WTC11 (cell line): ENCODE measurements around the gene LTN1. TPM values are rescaled to one million over a fixed set of nuclear protein-coding genes. Genes with fewer than 3 reads are reported as not detected.

Experiments used
- CREB1 ChIP-seq: sonication (generic); formaldehyde crosslinking; IDR thresholded peaks from 2 replicates; pipeline ENCODE4 v1.8.0; 2023; ENCODE audit warnings: mild to moderate bottlenecking, missing genetic modification reagents
- GABPB1 ChIP-seq: sonication (generic); formaldehyde crosslinking; IDR thresholded peaks from 2 replicates; pipeline ENCODE4 v1.8.1; 2023; ENCODE audit warnings: mild to moderate bottlenecking, missing genetic modification reagents
- HMGA2 ChIP-seq: fragments of 250-450 bp; sonication (Bioruptor Pico); IDR thresholded peaks from 2 replicates; pipeline ENCODE4 v1.4.0; 2021; ENCODE audit warnings: mild to moderate bottlenecking, moderate library complexity
- KAT7 ChIP-seq: sonication (generic); formaldehyde crosslinking; IDR thresholded peaks from 2 replicates; pipeline ENCODE4 v1.8.1; 2023; ENCODE audit warnings: missing genetic modification reagents, mild to moderate bottlenecking, borderline replicate concordance
- MXD4 ChIP-seq: fragments of 250-450 bp; sonication (Bioruptor Pico); IDR thresholded peaks from 2 replicates; pipeline ENCODE4 v1.8.0; 2021; ENCODE audit warnings: mild to moderate bottlenecking, moderate library complexity, borderline replicate concordance
- MYBL2 ChIP-seq: sonication (generic); formaldehyde crosslinking; IDR thresholded peaks from 2 replicates; pipeline ENCODE4 v1.8.1; 2023; ENCODE audit warnings: mild to moderate bottlenecking, moderate library complexity, missing genetic modification reagents
- NFYB ChIP-seq: sonication (generic); formaldehyde crosslinking; conservative IDR thresholded peaks from 2 replicates; pipeline ENCODE4 v1.8.0; 2022; ENCODE audit warnings: low read depth, missing genetic modification reagents
- NR1H2 ChIP-seq: sonication (generic); formaldehyde crosslinking; IDR thresholded peaks from 2 replicates; pipeline ENCODE4 v1.9.0; 2021; ENCODE audit warnings: mild to moderate bottlenecking, moderate library complexity, missing genetic modification reagents
- SP1 ChIP-seq: sonication (generic); formaldehyde crosslinking; conservative IDR thresholded peaks from 2 replicates; pipeline ENCODE4 v1.8.1; 2022; ENCODE audit warnings: missing genetic modification reagents
- ZNF219 ChIP-seq: sonication (generic); formaldehyde crosslinking; IDR thresholded peaks from 2 replicates; pipeline ENCODE4 v1.8.0; 2023; ENCODE audit warnings: missing genetic modification reagents, mild to moderate bottlenecking, borderline replicate concordance
- ZNF416 ChIP-seq: fragments of 250-450 bp; sonication (Bioruptor Pico); IDR thresholded peaks from 2 replicates; pipeline ENCODE4 v1.9.0; 2021; ENCODE audit warnings: mild to moderate bottlenecking, inconsistent platforms
- total RNA-seq: library from RNA; stranded (reverse); gene quantifications from 3 replicates; pipeline ENCODE4 v1.2.3, GENCODE V29; 2021
- TF ChIP-seq, protein P1 (sequence below): sonication (generic); formaldehyde crosslinking; conservative IDR thresholded peaks from 2 replicates; pipeline ENCODE4 v1.8.1; 2023; ENCODE audit warnings: mild to moderate bottlenecking, low read depth, missing genetic modification reagents, moderate library complexity
- TF ChIP-seq, protein P2 (sequence below): sonication (generic); formaldehyde crosslinking; conservative IDR thresholded peaks from 2 replicates; pipeline ENCODE4 v1.8.1; 2022; ENCODE audit warnings: mild to moderate bottlenecking, missing genetic modification reagents
- TF ChIP-seq, protein P3 (sequence below): sonication (generic); formaldehyde crosslinking; IDR thresholded peaks from 2 replicates; pipeline ENCODE4 v1.8.1; 2022; ENCODE audit warnings: low read depth, mild to moderate bottlenecking, moderate library complexity, missing genetic modification reagents, borderline replicate concordance
- TF ChIP-seq, protein P4 (sequence below): fragments of 250-450 bp; sonication (Bioruptor Pico); IDR thresholded peaks from 2 replicates; pipeline ENCODE4 v1.9.0; 2021; ENCODE audit warnings: mild to moderate bottlenecking
- TF ChIP-seq, protein P5 (sequence below): sonication (generic); formaldehyde crosslinking; IDR thresholded peaks from 2 replicates; pipeline ENCODE4 v1.8.0; 2022; ENCODE audit warnings: mild to moderate bottlenecking, missing genetic modification reagents
- TF ChIP-seq, protein P6 (sequence below): sonication (generic); formaldehyde crosslinking; IDR thresholded peaks from 2 replicates; pipeline ENCODE4 v1.8.1; 2023; ENCODE audit warnings: mild to moderate bottlenecking, missing genetic modification reagents, moderate library complexity
- TF ChIP-seq, protein P7 (sequence below): fragments of 250-450 bp; sonication (Bioruptor Pico); IDR thresholded peaks from 2 replicates; pipeline ENCODE4 v2.1.2; 2022; ENCODE audit warnings: mild to moderate bottlenecking, moderate library complexity

The LTN1 gene
- total RNA-seq, 1 experiment from 2014 or later: 23.0 TPM

DNA sequence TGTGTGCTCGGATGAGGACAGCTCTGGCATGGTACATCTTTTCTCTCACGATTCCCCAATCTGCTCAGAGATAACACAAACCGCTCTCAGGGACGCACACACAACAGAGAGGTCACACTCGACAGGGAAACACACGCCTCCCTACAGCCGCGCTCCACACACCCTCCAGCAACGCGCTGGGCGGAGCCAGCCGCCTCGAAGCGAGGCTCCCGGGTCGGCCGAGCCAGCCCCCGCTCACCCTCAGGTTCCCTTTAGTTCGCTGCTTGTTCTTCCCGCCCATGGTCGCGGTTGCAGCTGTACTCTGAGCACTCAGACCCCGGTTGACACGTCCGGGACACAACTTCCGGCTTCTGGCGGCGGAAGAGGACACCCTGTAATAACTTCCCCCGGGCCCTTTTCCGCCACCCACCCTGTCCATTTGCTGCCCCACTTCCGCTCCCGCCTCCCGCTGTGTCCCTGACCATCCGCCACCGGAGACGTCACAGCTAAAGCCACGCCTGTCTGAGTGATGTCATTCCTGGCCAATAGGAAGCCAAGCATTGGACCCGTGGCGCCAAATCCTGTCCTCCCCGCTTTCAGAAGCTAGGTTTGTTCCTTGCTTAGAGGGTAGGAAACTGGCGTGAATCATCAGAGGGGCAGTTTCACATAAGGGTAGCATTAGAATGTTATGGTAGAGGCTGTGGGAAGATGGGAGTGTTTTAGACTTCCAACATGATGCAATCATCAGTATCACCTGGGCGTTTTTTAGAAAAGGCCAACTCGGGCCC lies at the start of gene LTN1 (continued):
- TF ChIP-seq, protein P1, sequence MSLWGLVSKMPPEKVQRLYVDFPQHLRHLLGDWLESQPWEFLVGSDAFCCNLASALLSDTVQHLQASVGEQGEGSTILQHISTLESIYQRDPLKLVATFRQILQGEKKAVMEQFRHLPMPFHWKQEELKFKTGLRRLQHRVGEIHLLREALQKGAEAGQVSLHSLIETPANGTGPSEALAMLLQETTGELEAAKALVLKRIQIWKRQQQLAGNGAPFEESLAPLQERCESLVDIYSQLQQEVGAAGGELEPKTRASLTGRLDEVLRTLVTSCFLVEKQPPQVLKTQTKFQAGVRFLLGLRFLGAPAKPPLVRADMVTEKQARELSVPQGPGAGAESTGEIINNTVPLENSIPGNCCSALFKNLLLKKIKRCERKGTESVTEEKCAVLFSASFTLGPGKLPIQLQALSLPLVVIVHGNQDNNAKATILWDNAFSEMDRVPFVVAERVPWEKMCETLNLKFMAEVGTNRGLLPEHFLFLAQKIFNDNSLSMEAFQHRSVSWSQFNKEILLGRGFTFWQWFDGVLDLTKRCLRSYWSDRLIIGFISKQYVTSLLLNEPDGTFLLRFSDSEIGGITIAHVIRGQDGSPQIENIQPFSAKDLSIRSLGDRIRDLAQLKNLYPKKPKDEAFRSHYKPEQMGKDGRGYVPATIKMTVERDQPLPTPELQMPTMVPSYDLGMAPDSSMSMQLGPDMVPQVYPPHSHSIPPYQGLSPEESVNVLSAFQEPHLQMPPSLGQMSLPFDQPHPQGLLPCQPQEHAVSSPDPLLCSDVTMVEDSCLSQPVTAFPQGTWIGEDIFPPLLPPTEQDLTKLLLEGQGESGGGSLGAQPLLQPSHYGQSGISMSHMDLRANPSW (CRISPR knock-in tag): no peak
- TF ChIP-seq MXD4 (CRISPR knock-in tag): no peak
- TF ChIP-seq GABPB1 (CRISPR knock-in tag): peak; percentile 87
- TF ChIP-seq MYBL2 (CRISPR knock-in tag): no peak
- no peak for TF ChIP-seq NR1H2
- peak; percentile 86 for TF ChIP-seq SP1
- TF ChIP-seq KAT7: peak; percentile 62; the same call in 1 of the 2 replicates
- TF ChIP-seq, protein P2, sequence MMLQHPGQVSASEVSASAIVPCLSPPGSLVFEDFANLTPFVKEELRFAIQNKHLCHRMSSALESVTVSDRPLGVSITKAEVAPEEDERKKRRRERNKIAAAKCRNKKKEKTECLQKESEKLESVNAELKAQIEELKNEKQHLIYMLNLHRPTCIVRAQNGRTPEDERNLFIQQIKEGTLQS: no peak
- no peak for TF ChIP-seq ZNF416 (CRISPR knock-in tag)
- TF ChIP-seq, protein P3, sequence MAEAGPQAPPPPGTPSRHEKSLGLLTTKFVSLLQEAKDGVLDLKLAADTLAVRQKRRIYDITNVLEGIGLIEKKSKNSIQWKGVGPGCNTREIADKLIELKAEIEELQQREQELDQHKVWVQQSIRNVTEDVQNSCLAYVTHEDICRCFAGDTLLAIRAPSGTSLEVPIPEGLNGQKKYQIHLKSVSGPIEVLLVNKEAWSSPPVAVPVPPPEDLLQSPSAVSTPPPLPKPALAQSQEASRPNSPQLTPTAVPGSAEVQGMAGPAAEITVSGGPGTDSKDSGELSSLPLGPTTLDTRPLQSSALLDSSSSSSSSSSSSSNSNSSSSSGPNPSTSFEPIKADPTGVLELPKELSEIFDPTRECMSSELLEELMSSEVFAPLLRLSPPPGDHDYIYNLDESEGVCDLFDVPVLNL: peak; percentile 89; the same call in 1 of the 2 replicates
- TF ChIP-seq, protein P4, sequence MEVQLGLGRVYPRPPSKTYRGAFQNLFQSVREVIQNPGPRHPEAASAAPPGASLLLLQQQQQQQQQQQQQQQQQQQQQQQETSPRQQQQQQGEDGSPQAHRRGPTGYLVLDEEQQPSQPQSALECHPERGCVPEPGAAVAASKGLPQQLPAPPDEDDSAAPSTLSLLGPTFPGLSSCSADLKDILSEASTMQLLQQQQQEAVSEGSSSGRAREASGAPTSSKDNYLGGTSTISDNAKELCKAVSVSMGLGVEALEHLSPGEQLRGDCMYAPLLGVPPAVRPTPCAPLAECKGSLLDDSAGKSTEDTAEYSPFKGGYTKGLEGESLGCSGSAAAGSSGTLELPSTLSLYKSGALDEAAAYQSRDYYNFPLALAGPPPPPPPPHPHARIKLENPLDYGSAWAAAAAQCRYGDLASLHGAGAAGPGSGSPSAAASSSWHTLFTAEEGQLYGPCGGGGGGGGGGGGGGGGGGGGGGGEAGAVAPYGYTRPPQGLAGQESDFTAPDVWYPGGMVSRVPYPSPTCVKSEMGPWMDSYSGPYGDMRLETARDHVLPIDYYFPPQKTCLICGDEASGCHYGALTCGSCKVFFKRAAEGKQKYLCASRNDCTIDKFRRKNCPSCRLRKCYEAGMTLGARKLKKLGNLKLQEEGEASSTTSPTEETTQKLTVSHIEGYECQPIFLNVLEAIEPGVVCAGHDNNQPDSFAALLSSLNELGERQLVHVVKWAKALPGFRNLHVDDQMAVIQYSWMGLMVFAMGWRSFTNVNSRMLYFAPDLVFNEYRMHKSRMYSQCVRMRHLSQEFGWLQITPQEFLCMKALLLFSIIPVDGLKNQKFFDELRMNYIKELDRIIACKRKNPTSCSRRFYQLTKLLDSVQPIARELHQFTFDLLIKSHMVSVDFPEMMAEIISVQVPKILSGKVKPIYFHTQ (CRISPR knock-in tag): no peak
- TF ChIP-seq CREB1 (CRISPR knock-in tag): no peak
- TF ChIP-seq, protein P5, sequence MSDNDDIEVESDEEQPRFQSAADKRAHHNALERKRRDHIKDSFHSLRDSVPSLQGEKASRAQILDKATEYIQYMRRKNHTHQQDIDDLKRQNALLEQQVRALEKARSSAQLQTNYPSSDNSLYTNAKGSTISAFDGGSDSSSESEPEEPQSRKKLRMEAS (CRISPR knock-in tag): peak; percentile 53
- TF ChIP-seq, protein P6, sequence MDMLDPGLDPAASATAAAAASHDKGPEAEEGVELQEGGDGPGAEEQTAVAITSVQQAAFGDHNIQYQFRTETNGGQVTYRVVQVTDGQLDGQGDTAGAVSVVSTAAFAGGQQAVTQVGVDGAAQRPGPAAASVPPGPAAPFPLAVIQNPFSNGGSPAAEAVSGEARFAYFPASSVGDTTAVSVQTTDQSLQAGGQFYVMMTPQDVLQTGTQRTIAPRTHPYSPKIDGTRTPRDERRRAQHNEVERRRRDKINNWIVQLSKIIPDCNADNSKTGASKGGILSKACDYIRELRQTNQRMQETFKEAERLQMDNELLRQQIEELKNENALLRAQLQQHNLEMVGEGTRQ (CRISPR knock-in tag): peak; percentile 73
- peak; percentile 89 for TF ChIP-seq NFYB (CRISPR knock-in tag)
- TF ChIP-seq, protein P7, sequence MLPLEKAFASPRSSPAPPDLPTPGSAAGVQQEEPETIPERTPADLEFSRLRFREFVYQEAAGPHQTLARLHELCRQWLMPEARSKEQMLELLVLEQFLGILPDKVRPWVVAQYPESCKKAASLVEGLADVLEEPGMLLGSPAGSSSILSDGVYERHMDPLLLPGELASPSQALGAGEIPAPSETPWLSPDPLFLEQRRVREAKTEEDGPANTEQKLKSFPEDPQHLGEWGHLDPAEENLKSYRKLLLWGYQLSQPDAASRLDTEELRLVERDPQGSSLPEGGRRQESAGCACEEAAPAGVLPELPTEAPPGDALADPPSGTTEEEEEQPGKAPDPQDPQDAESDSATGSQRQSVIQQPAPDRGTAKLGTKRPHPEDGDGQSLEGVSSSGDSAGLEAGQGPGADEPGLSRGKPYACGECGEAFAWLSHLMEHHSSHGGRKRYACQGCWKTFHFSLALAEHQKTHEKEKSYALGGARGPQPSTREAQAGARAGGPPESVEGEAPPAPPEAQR: no peak
- 0 out of 2 replicates have a peak, but pooled peaks have one; percentile 24 for TF ChIP-seq ZNF219 (CRISPR knock-in tag)
- no peak for TF ChIP-seq HMGA2
